Measurements from ENCODE around the gene ZNF420. TPM values are rescaled to one million over a fixed set of nuclear protein-coding genes. Genes with fewer than 3 reads are reported as not detected.

The ZNF420 gene
- polyA plus RNA-seq (2013), result 5.1 and 5.5 TPM in 2 replicates

DNA sequence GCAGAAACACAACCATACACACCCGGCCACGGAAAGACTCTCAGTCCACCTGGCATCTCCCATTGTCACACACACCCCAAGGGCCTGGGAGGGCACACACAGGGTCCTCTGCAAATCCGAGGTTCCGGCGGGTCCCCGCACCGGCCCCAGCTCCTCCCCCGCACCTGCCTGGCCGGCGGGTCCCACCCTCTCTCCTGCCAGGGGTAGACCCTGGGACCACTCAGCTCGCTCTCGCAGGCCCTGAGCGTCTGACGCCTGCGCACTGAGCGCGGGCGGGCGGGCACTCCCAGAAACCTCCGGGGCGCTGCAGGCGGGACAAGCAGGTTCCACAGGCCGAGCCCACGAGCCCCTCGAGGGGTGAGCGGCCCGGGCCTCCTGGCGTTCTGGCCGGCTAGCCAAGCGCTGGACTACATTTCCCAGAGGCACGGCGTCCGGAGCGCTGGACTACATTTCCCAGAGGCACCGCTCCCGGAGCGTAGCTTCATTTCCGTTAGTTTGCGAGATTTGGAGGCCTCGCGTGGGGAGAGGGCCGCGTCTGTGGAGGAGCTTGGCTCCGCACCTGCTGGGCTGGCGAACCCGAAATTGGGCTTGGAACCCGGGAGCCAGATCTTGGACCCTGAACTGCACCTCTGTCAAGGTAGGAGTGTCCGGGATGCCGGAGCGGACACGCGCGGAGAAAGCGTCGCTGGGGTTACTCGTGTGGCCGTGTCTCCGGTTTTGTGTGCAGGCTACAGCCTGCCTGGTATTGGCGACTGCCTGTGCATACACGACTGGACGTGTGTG, at the start of gene ZNF420:
ZNF420 (plus strand) TSS at position 500 of the 783 bp plus-strand sequence. CDS start 10,686 bp downstream, outside the sequence.
- Histone ChIP-seq H3K4me2 (ENCODE audit: low read length) (peak within 1 kb of the TSS; percentile 89), H4K12ac (ENCODE audit: low read depth, low read length) (peak within 1 kb of the TSS; percentile 65), H2AFZ (ENCODE audit: insufficient read depth, low read length, poor library complexity) (peak within 1 kb of the TSS; percentile 98), H3K18ac (ENCODE audit: low read length) (peak within 1 kb of the TSS; percentile 58), H2BK5ac (ENCODE audit: low read depth, low read length, poor library complexity) (peak within 1 kb of the TSS; percentile 31), H2AK5ac (ENCODE audit: low read length) (no peak within 1 kb of the TSS), H3K4me1 (ENCODE audit: control insufficient read depth in 1 of 2, insufficient read depth in 2 of 2, low read length in 2 of 2) (peaks cover 0 to 5% of the 10 kb centered on the region in 2 experiments), H4K8ac (ENCODE audit: low read depth, low read length) (peak within 1 kb of the TSS; percentile 88), H3K27me3 (ENCODE audit: insufficient read depth, low read length) (no peaks in the 10 kb centered on the region), H3K79me1 (ENCODE audit: low read length) (peaks cover 3% of the 10 kb centered on the region), H3K23ac (ENCODE audit: low read length) (no peak within 1 kb of the TSS), H3K27ac (ENCODE audit: low read depth, low read length) (no peak within 1 kb of the TSS), H3K14ac (ENCODE audit: low read length) (peak within 1 kb of the TSS; percentile 80), H3K79me2 (ENCODE audit: control insufficient read depth, insufficient read depth, low read length, poor library complexity) (peaks cover 4% of the 10 kb centered on the region), H3K4ac (ENCODE audit: low read depth, low read length) (peak within 1 kb of the TSS; percentile 70), H3K36me3 (ENCODE audit: control insufficient read depth in 1 of 2, insufficient read depth in 2 of 2, low read length in 2 of 2) (no peaks in the 10 kb centered on the region), H3K4me3 (ENCODE audit: low read depth, low read length) (peak within 1 kb of the TSS; percentile 91), H2BK120ac (ENCODE audit: insufficient read depth, low read length, poor library complexity) (peak within 1 kb of the TSS; percentile 43), H2BK12ac (ENCODE audit: low read length) (no peak within 1 kb of the TSS), H4K91ac (ENCODE audit: low read depth, low read length) (peak within 1 kb of the TSS; percentile 8), H3K9ac (ENCODE audit: low read length) (peak within 1 kb of the TSS; percentile 84), H3K9me3 (ENCODE audit: insufficient read depth, low read depth, low read length) (no peaks in the 10 kb centered on the region)
- no CpG with 5 or more reads among the region's 61 CpGs for WGBS (ENCODE audit: extremely low coverage, insufficient coverage, insufficient read length)
- DNase-seq, result peak; percentile 96 to 97

- peaks cover 4% of the 10 kb centered on the region for H3K9me3 ChIP-seq (ENCODE audit: insufficient read depth, low read depth, low read length)
- no peak overlapping the region for H3K4ac ChIP-seq (ENCODE audit: low read depth, low read length)
- H3K4me2 ChIP-seq (ENCODE audit: low read length), result no peak overlapping the region
- no peak overlapping the region for H2BK120ac ChIP-seq (ENCODE audit: insufficient read depth, low read length, poor library complexity)
- no peaks in the 10 kb centered on the region for H3K79me1 ChIP-seq (ENCODE audit: low read length)
- H4K91ac ChIP-seq (ENCODE audit: low read depth, low read length), result no peak overlapping the region
- H3K27me3 ChIP-seq (ENCODE audit: insufficient read depth, low read length), result no peaks in the 10 kb centered on the region
- H4K8ac ChIP-seq (ENCODE audit: low read depth, low read length), result no peak overlapping the region
- H3K4me1 ChIP-seq (ENCODE audit: control insufficient read depth in 1 of 2, insufficient read depth in 2 of 2, low read length in 2 of 2), result no peaks in the 10 kb centered on the region
- H3K4me3 ChIP-seq (ENCODE audit: low read depth, low read length), result no peak overlapping the region
- H4K12ac ChIP-seq (ENCODE audit: low read depth, low read length), result no peak overlapping the region
- H3K79me2 ChIP-seq (ENCODE audit: control insufficient read depth, insufficient read depth, low read length, poor library complexity), result no peaks in the 10 kb centered on the region
- H2BK12ac ChIP-seq (ENCODE audit: low read length), result no peak overlapping the region
- no peak for DNase-seq
- H3K14ac ChIP-seq (ENCODE audit: low read length), result no peak overlapping the region
- no peak overlapping the region for H2AFZ ChIP-seq (ENCODE audit: insufficient read depth, low read length, poor library complexity)
- no peak overlapping the region for H2BK5ac ChIP-seq (ENCODE audit: low read depth, low read length, poor library complexity)
- H2AK5ac ChIP-seq (ENCODE audit: low read length), result no peak overlapping the region
- H3K18ac ChIP-seq (ENCODE audit: low read length), result no peak overlapping the region
- no peaks in the 10 kb centered on the region for H3K36me3 ChIP-seq (ENCODE audit: control insufficient read depth in 1 of 2, insufficient read depth in 2 of 2, low read length in 2 of 2)
- WGBS (ENCODE audit: extremely low coverage, insufficient coverage, insufficient read length), result no CpG with 5 or more reads among the region's 1 CpG
- no peak overlapping the region for H3K9ac ChIP-seq (ENCODE audit: low read length)
- no peak overlapping the region for H3K23ac ChIP-seq (ENCODE audit: low read length)
- no peak overlapping the region for H3K27ac ChIP-seq (ENCODE audit: low read depth, low read length)
Observed at GRCh38 chr19:37045140-37045539, 33.1 kb upstream of the ZNF420 start.

GRCh38 chr19:37055330-37055729, 22.9 kb upstream of the ZNF420 start:
- H3K79me1 ChIP-seq (ENCODE audit: low read length), result no peaks in the 10 kb centered on the region
- no peak overlapping the region for H4K91ac ChIP-seq (ENCODE audit: low read depth, low read length)
- no peak overlapping the region for H2AFZ ChIP-seq (ENCODE audit: insufficient read depth, low read length, poor library complexity)
- H3K4me1 ChIP-seq (ENCODE audit: control insufficient read depth in 1 of 2, insufficient read depth in 2 of 2, low read length in 2 of 2), result no peaks in the 10 kb centered on the region
- H3K23ac ChIP-seq (ENCODE audit: low read length), result no peak overlapping the region
- H2AK5ac ChIP-seq (ENCODE audit: low read length), result no peak overlapping the region
- H2BK5ac ChIP-seq (ENCODE audit: low read depth, low read length, poor library complexity), result no peak overlapping the region
- H3K4me3 ChIP-seq (ENCODE audit: low read depth, low read length), result peak overlapping the region; percentile 16
- H3K36me3 ChIP-seq (ENCODE audit: control insufficient read depth in 1 of 2, insufficient read depth in 2 of 2, low read length in 2 of 2), result no peaks in the 10 kb centered on the region
- H3K79me2 ChIP-seq (ENCODE audit: control insufficient read depth, insufficient read depth, low read length, poor library complexity), result no peaks in the 10 kb centered on the region
- no peak overlapping the region for H2BK12ac ChIP-seq (ENCODE audit: low read length)
- no CpG with 5 or more reads among the region's 22 CpGs for WGBS (ENCODE audit: extremely low coverage, insufficient coverage, insufficient read length)
- no peak overlapping the region for H3K27ac ChIP-seq (ENCODE audit: low read depth, low read length)
- H3K27me3 ChIP-seq (ENCODE audit: insufficient read depth, low read length), result no peaks in the 10 kb centered on the region
- no peak overlapping the region for H4K12ac ChIP-seq (ENCODE audit: low read depth, low read length)
- no peak overlapping the region for H4K8ac ChIP-seq (ENCODE audit: low read depth, low read length)
- H3K18ac ChIP-seq (ENCODE audit: low read length), result no peak overlapping the region
- H3K9ac ChIP-seq (ENCODE audit: low read length), result no peak overlapping the region
- H3K4ac ChIP-seq (ENCODE audit: low read depth, low read length), result no peak overlapping the region
- DNase-seq, result no peak
- H3K14ac ChIP-seq (ENCODE audit: low read length), result no peak overlapping the region
- peaks cover 60% of the 10 kb centered on the region for H3K9me3 ChIP-seq (ENCODE audit: insufficient read depth, low read depth, low read length)
- no peak overlapping the region for H3K4me2 ChIP-seq (ENCODE audit: low read length)
- H2BK120ac ChIP-seq (ENCODE audit: insufficient read depth, low read length, poor library complexity), result no peak overlapping the region

DNA sequence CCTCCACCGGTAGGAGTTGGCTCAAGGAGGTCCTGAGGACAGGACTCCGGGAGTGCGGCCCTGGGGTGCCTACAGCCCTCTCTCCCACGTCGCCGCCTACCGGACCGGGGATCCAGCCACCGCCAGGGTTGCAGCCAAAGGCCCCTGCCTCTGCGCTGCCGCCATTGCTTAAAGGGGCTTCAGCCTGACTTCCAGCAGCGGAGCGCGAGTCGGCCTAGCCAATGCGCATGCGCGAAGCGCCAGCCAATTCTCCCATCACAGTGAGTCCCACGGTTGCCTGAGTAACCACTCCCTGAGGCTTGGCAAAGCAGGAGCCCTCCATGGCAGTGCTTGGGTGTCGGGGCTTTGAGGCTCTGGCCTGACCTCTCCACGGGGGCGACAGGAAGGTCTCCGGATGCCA, 21.5 kb upstream of the ZNF420 start:
- Histone ChIP-seq H2BK5ac (ENCODE audit: low read depth, low read length, poor library complexity) (no peak overlapping the region), H3K18ac (ENCODE audit: low read length) (no peak overlapping the region), H2AK5ac (ENCODE audit: low read length) (no peak overlapping the region), H3K27ac (ENCODE audit: low read depth, low read length) (no peak overlapping the region), H2BK120ac (ENCODE audit: insufficient read depth, low read length, poor library complexity) (no peak overlapping the region), H2BK12ac (ENCODE audit: low read length) (no peak overlapping the region), H3K4me1 (ENCODE audit: control insufficient read depth in 1 of 2, insufficient read depth in 2 of 2, low read length in 2 of 2) (no peaks in the 10 kb centered on the region), H3K79me1 (ENCODE audit: low read length) (no peaks in the 10 kb centered on the region), H3K4me2 (ENCODE audit: low read length) (no peak overlapping the region), H3K4me3 (ENCODE audit: low read depth, low read length) (no peak overlapping the region), H4K12ac (ENCODE audit: low read depth, low read length) (no peak overlapping the region), H3K79me2 (ENCODE audit: control insufficient read depth, insufficient read depth, low read length, poor library complexity) (no peaks in the 10 kb centered on the region), H4K8ac (ENCODE audit: low read depth, low read length) (no peak overlapping the region), H3K36me3 (ENCODE audit: control insufficient read depth in 1 of 2, insufficient read depth in 2 of 2, low read length in 2 of 2) (no peaks in the 10 kb centered on the region), H4K91ac (ENCODE audit: low read depth, low read length) (no peak overlapping the region), H3K9me3 (ENCODE audit: insufficient read depth, low read depth, low read length) (peaks cover 67% of the 10 kb centered on the region), H2AFZ (ENCODE audit: insufficient read depth, low read length, poor library complexity) (no peak overlapping the region), H3K23ac (ENCODE audit: low read length) (no peak overlapping the region), H3K14ac (ENCODE audit: low read length) (no peak overlapping the region), H3K9ac (ENCODE audit: low read length) (no peak overlapping the region), H3K27me3 (ENCODE audit: insufficient read depth, low read length) (no peaks in the 10 kb centered on the region), H3K4ac (ENCODE audit: low read depth, low read length) (no peak overlapping the region)
- no CpG with 5 or more reads among the region's 24 CpGs for WGBS (ENCODE audit: extremely low coverage, insufficient coverage, insufficient read length)
- no peak for DNase-seq
